Gastrocnemius medialis (tissue), 4 donors: Measurements from ENCODE around the gene TSPAN14. TPM values are rescaled to one million over a fixed set of nuclear protein-coding genes. Genes with fewer than 3 reads are reported as not detected.

Experiments
- ATAC-seq, 2 donors: fragments of 150-250 bp; one replicate each; pipeline ENCODE4 v1.9.1; 2016
- DNase-seq, 2 donors: peaks; one replicate each; pipeline ENCODE4 v3.0.0-alpha.2; 2019
- H3K27ac ChIP-seq, 4 donors: fragments of 200-600 bp; sonication (generic); 1 replicate in 1 of 4; 2 replicates in 3 of 4; pipeline ENCODE4 v1.5.1; 2016 to 2018; ENCODE audit warnings: mild to moderate bottlenecking in 2 of 4, moderate library complexity in 1 of 4
- H3K27me3 ChIP-seq, 3 donors: fragments of 200-600 bp; sonication (generic) in 2 of 3; 1 replicate in 1 of 3; 2 replicates in 2 of 3; pipeline versions ENCODE4 v1.5.1 to v1.6.0; 2016 to 2019; ENCODE audit warnings: mild to moderate bottlenecking in 1 of 3, moderate library complexity in 1 of 3
- H3K36me3 ChIP-seq, 2 donors: fragments of 200-600 bp; sonication (generic) in 1 of 2; one replicate each; pipeline ENCODE4 v1.5.1; 2017 to 2018
- H3K4me1 ChIP-seq, 2 donors: fragments of 200-600 bp; sonication (generic) in 1 of 2; one replicate each; pipeline ENCODE4 v1.5.1; 2016 to 2017; ENCODE audit warnings: mild to moderate bottlenecking in 2 of 2
- H3K4me3 ChIP-seq, 4 donors: fragments of 200-600 bp; sonication (generic) in 3 of 4; 1 replicate in 1 of 4; 2 replicates in 3 of 4; pipeline ENCODE4 v1.5.1; 2016 to 2019; ENCODE audit warnings: mild to moderate bottlenecking in 2 of 4
- H3K9me3 ChIP-seq, 3 donors: fragments of 200-600 bp; sonication (generic) in 2 of 3; 1 replicate in 1 of 3; 2 replicates in 2 of 3; pipeline ENCODE4 v1.5.1; 2016 to 2019
- POLR2A ChIP-seq, 2 donors: fragments of 450-650 bp; IDR thresholded peaks; one replicate each; pipeline ENCODE4 v1.6.1; 2017; ENCODE audit warnings: antibody characterized with exemption in 2 of 2, mild to moderate bottlenecking in 2 of 2, moderate library complexity in 2 of 2
- in situ Hi-C, 4 donors: fragments of 200-750 bp; cut with MboI; loops; one replicate each; pipeline versions ENCODE4 v1.15.0 to v1.8.0; 2017; ENCODE audit warnings: low sequenced_read_pairs in 4 of 4
- intact Hi-C: fragments of 100-400 bp; cut with DNase I; formaldehyde crosslinking; loops from one replicate; pipeline ENCODE4 v1.15.1; 2023; ENCODE audit warnings: low total_unique reads
- total RNA-seq, 4 donors: library from RNA; depleted of rRNA; stranded (reverse); fragments of >200 nt; gene quantifications; one replicate each; pipeline versions ENCODE4 v1.1.0 to v1.2.3, GENCODE V29; 2016
- TF ChIP-seq, protein P1 (sequence below), 5 experiments: fragments of 450-650 bp in 3 of 5; fragments of 200-600 bp in 2 of 5; sonication (generic) in 2 of 5; IDR thresholded peaks in 4 of 5; conservative IDR thresholded peaks in 1 of 5; 1 replicate in 4 of 5; 2 replicates in 1 of 5; pipeline ENCODE4 v1.5.1; 2016 to 2019; ENCODE audit warnings: antibody characterized with exemption in 5 of 5, mild to moderate bottlenecking in 3 of 5, moderate library complexity in 3 of 5

TSPAN14 gene
- total RNA-seq, 4 donors from 2014 or later: 22.6 to 29.3 (median 26.9) TPM

DNA sequence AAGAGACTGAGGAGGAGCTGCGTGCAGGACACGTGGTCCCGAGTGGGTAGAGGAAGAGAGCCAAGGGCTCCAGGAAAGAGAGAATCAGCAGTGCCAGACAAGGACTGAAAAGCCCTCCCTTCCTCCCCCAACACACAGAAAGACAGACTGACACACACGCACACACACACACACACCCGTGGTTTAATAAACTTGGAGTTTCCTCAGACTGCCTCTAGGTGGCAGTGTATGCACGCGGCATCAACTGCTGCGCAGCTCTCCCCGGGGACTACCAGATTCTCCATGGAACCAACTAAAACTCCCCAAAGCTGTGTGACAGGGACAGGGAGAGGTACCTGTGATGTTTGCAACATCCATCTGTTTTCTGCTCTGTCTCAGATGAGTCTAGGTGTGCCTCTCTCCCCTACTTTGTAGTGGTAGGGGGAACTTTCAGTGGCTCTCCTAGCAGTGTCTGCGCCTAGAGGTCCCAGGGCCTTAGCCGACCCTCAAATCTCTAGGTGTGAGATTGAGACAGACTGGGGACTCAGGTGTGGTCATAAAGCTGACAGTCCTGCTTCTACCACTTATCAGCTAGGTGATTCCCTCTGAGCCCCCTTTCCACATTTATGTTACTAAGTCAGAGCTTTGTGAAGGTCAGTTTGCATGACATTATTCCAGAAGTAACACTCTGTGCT lies 9.3 kb upstream of the TSPAN14 start:
- Histone ChIP-seq H3K4me1 (peaks cover 0 to 12% of the 10 kb centered on the region in 2 donors), H3K36me3 (no peaks in the 10 kb centered on the region), H3K9me3 (no peaks in the 10 kb centered on the region), H3K27ac (peak overlapping the region in 1 of 4 donors; percentile 10), H3K4me3 (no peak overlapping the region), H3K27me3 (no peaks in the 10 kb centered on the region)
- ATAC-seq: peak; percentile 93
- TF ChIP-seq, protein P1, sequence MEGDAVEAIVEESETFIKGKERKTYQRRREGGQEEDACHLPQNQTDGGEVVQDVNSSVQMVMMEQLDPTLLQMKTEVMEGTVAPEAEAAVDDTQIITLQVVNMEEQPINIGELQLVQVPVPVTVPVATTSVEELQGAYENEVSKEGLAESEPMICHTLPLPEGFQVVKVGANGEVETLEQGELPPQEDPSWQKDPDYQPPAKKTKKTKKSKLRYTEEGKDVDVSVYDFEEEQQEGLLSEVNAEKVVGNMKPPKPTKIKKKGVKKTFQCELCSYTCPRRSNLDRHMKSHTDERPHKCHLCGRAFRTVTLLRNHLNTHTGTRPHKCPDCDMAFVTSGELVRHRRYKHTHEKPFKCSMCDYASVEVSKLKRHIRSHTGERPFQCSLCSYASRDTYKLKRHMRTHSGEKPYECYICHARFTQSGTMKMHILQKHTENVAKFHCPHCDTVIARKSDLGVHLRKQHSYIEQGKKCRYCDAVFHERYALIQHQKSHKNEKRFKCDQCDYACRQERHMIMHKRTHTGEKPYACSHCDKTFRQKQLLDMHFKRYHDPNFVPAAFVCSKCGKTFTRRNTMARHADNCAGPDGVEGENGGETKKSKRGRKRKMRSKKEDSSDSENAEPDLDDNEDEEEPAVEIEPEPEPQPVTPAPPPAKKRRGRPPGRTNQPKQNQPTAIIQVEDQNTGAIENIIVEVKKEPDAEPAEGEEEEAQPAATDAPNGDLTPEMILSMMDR (IDR thresholded peaks at IDR 0.05 in 4 of 5, conservative IDR thresholded peaks at IDR 0.05 in 1 of 5): peak; percentile 37 to 95 (median 80)
- TF ChIP-seq POLR2A (IDR thresholded peaks at IDR 0.05): no peak
- intact Hi-C loops (loop anchor here (1.0 kb wide), 1 partner anchor 61 kb away; no protein-coding TSS in a partner anchor), in situ Hi-C loops (loop anchor here in 3 of 4 donors (5.0 to 10.0 kb wide), 3 partner anchors 58 to 63 kb away; no protein-coding TSS in a partner anchor)
- DNase-seq: peak; percentile 43 to 53

DNA sequence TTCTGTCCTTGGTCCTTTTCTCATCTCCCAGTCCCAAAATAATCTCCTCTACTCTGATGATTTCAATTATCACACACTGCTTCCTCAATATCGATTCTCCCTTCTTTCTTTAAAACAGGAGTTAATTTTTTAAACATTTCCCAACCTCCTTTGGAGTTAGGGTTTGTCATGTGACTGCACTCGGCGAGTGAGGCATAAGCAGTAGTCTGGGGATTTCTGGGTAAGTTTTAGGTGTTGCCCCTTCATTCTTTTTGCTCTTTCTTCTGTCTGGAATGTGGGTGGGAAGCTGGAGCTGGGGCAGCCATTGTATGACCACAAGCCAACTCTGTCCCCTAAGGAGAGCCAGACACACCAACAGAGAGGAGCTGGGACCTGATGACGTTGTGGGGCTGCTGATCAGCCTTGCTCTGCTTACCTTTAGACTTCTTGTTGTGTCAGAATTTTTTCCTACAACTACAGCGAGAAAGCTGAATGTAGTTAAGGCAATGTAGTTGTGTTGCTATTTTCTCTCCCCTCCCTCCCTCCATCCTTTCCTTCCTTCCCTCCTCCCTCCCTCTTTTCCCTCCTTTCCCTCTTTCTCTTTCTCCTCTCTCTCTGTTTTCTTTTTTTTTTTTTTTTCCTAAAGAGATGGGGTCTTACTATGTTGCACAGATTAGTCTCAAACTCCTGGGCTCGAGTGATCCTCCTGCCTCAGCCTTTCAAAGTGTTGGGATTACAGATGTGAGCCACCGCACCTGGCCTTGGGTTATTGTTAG lies 6.5 kb upstream of the TSPAN14 start:
- Histone ChIP-seq H3K4me3 (no peak overlapping the region), H3K27me3 (no peaks in the 10 kb centered on the region), H3K4me1 (peaks cover 0 to 12% of the 10 kb centered on the region in 2 donors), H3K27ac (no peak overlapping the region), H3K9me3 (no peaks in the 10 kb centered on the region), H3K36me3 (no peaks in the 10 kb centered on the region)
- TF ChIP-seq POLR2A (IDR thresholded peaks at IDR 0.05): no peak
- TF ChIP-seq, protein P1 (IDR thresholded peaks at IDR 0.05 in 4 of 5, conservative IDR thresholded peaks at IDR 0.05 in 1 of 5): no peak
- no peak for ATAC-seq
- no peak for DNase-seq
- intact Hi-C loops: no loop called here
- in situ Hi-C loops: loop anchor here in 3 of 4 donors (5.0 to 10.0 kb wide), 2 partner anchors 55 to 63 kb away; no protein-coding TSS in a partner anchor

DNA sequence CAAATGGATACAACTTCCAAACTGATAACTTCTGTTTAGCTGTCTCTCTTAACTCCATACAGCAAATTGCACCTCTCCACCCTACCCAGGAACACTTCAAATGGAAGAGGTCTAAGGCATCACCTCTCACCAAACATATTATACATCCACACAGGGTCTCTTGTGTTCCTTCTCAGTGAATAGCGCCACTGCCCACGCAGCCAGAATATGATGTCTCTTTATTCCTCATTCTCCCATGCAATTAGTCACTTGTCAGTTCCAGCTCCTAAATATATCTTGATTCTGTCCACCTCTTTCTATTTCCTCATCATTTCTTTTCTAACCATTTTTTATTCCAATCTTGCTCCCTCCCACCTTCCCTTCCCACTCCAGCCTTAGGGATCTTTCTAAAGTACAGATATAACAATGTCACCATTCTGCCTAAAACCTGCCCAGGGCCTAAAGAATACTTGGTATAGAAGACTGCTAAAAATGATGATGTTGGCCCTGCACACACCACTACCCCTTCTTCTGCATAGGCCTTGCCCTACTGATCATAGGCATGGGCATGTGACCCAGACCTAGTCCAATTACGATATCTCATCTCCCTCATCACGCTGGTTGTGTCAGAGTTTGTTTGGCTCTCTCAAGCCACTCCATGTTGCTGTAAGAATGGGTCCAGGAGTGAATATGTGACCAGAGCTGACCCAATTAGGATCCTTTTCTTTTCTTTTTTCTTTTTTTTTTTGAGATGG lies 5.7 kb upstream of the TSPAN14 start:
- no peak overlapping the region for H3K27ac ChIP-seq

DNA sequence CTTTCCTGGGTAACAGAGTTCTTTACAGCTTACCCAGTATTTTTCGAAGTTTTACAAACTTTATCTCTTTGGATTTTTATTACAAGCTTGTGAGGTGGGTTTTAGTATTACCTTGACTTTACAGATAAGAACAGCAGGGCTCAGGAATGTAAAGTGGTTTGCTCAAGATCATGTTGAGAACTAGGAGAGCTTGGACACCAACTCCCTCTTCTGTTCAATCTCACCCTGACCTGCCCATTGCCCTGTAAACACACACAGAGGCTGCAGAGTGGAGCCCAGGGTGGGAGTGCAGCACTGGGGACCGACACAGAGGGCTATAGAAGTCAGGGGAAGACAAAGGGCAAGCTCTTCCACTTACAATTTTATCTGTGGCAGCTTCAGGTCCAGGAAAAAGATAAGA lies 4.6 kb upstream of the TSPAN14 start:
- in situ Hi-C loops: loop anchor here in 3 of 4 donors (5.0 to 10.0 kb wide), 2 partner anchors 53 to 65 kb away; no protein-coding TSS in a partner anchor
- no peak overlapping the region for H3K27ac ChIP-seq

More for the DNA sequence above, 5.7 kb upstream of the TSPAN14 start:
- H3K27me3 ChIP-seq: no peaks in the 10 kb centered on the region
- DNase-seq (no peak), ATAC-seq (no peak)
- no peaks in the 10 kb centered on the region for H3K9me3 ChIP-seq
- H3K36me3 ChIP-seq: no peaks in the 10 kb centered on the region
- in situ Hi-C loops (loop anchor here in 3 of 4 donors (5.0 to 10.0 kb wide), 2 partner anchors 54 to 64 kb away; no protein-coding TSS in a partner anchor), intact Hi-C loops (no loop called here)
- H3K4me1 ChIP-seq: peaks cover 4 to 16% of the 10 kb centered on the region in 2 donors
- H3K4me3 ChIP-seq: no peak overlapping the region
- TF ChIP-seq POLR2A (IDR thresholded peaks at IDR 0.05): no peak
- TF ChIP-seq, protein P1 (IDR thresholded peaks at IDR 0.05 in 4 of 5, conservative IDR thresholded peaks at IDR 0.05 in 1 of 5): no peak

More for the DNA sequence above, 4.6 kb upstream of the TSPAN14 start:
- intact Hi-C loops: no loop called here
- no peaks in the 10 kb centered on the region for H3K9me3 ChIP-seq
- DNase-seq (no peak), ATAC-seq (no peak)
- TF ChIP-seq, protein P1 (IDR thresholded peaks at IDR 0.05 in 4 of 5, conservative IDR thresholded peaks at IDR 0.05 in 1 of 5): no peak
- TF ChIP-seq POLR2A (IDR thresholded peaks at IDR 0.05): no peak
- no peaks in the 10 kb centered on the region for H3K27me3 ChIP-seq
- no peak overlapping the region for H3K4me3 ChIP-seq
- no peaks in the 10 kb centered on the region for H3K36me3 ChIP-seq
- H3K4me1 ChIP-seq: peaks cover 7% of the 10 kb centered on the region in 2 donors
